IPS DF 19.7 (cell line): ENCODE data around the gene ITPRID2.

Source experiments
- DNase-seq: peaks from one replicate; pipeline ENCODE4 v3.0.0-alpha.2; 2013; ENCODE audit warnings: low read depth, low spot score

ITPRID2 gene

GRCh38 chr2:181891258-181891965 lies at the start of gene ITPRID2:
Gene ITPRID2, plus strand, starts transcription at chr2:181891730. Its CDS starts 337 bp downstream, at chr2:181892067.
- no peak for DNase-seq

- no peak for DNase-seq
Measured at GRCh38 chr2:181844551-181845290, 46.8 kb upstream of the ITPRID2 start.

- DNase-seq: no peak
Measured at GRCh38 chr2:181846399-181847197, 44.9 kb upstream of the ITPRID2 start.

GRCh38 chr2:181847198-181847556 lies 44.4 kb upstream of the ITPRID2 start:
- no peak for DNase-seq

- no peak for DNase-seq
Measured at GRCh38 chr2:181847702-181848101, 43.8 kb upstream of the ITPRID2 start.

GRCh38 chr2:181848261-181848886 lies 43.2 kb upstream of the ITPRID2 start:
- DNase-seq: no peak

- DNase-seq: no peak
Measured at GRCh38 chr2:181849601-181850000, 41.9 kb upstream of the ITPRID2 start.

GRCh38 chr2:181850936-181851560 lies 40.5 kb upstream of the ITPRID2 start:
- no peak for DNase-seq

- no peak for DNase-seq
Measured at GRCh38 chr2:181851726-181852125, 39.8 kb upstream of the ITPRID2 start.

- DNase-seq: no peak
Measured at GRCh38 chr2:181853696-181854095, 37.8 kb upstream of the ITPRID2 start.

GRCh38 chr2:181857483-181857882 lies 34.0 kb upstream of the ITPRID2 start:
- DNase-seq: no peak

GRCh38 chr2:181858600-181858999 lies 32.9 kb upstream of the ITPRID2 start:
- no peak for DNase-seq

GRCh38 chr2:181859123-181859522 lies 32.4 kb upstream of the ITPRID2 start:
- DNase-seq: no peak

- DNase-seq: no peak
Measured at GRCh38 chr2:181859803-181860202, 31.7 kb upstream of the ITPRID2 start.

GRCh38 chr2:181861379-181861778 lies 30.2 kb upstream of the ITPRID2 start:
- DNase-seq: no peak

- no peak for DNase-seq
Measured at GRCh38 chr2:181862583-181863281, 28.8 kb upstream of the ITPRID2 start.

- no peak for DNase-seq
Measured at GRCh38 chr2:181872178-181872577, 19.4 kb upstream of the ITPRID2 start.

GRCh38 chr2:181876614-181877063 lies 14.9 kb upstream of the ITPRID2 start:
- no peak for DNase-seq

- DNase-seq: no peak
Measured at GRCh38 chr2:181877181-181877664, 14.3 kb upstream of the ITPRID2 start.

GRCh38 chr2:181878448-181878847 lies 13.1 kb upstream of the ITPRID2 start:
- no peak for DNase-seq

- no peak for DNase-seq
Measured at GRCh38 chr2:181879295-181879694, 12.2 kb upstream of the ITPRID2 start.
